NCI-H2171 (cell line): Measurements from ENCODE around the gene PIP4K2A.

ENCODE experiments used
- DNase-seq: peaks from one replicate; lab custom pipeline; 2025; lab: John Stamatoyannopoulos, UW

The PIP4K2A gene

DNA sequence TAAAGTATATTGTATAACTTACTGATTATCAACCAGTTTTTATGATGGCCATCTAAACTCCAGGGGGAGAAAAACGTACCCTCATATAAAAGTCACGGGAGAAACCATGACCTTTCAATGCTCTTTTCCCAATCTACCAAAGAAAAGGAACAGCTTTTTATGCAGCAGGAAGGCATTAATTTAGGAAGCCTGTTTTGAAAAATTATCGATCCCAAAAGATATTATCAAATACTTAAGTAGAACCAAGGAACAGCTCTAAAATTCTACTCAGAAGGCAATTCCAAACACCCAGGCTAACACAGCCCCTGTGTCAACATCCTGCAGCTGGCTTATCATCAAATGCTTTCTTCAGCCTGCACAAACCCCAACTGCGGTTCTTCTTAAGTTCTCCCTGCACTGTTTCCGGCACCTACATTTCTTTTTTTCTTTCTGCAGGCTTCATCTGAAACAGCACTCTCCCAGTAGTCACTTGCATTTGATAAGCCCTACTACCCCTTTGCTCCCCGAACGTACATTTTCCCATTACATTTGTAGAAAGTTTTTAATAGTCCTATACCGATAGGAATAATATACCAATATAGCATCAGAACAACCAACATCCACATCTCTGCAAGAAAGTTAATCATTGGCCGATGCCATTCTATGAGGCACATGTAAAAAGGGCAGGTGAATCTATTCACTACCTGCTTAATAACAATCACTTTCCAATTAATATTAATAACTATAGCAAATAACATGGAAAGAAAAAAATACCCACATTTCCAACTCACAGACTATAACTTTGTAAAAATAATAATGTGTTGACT, 47.9 kb downstream of the PIP4K2A start:
- DNase-seq = no peak

DNA sequence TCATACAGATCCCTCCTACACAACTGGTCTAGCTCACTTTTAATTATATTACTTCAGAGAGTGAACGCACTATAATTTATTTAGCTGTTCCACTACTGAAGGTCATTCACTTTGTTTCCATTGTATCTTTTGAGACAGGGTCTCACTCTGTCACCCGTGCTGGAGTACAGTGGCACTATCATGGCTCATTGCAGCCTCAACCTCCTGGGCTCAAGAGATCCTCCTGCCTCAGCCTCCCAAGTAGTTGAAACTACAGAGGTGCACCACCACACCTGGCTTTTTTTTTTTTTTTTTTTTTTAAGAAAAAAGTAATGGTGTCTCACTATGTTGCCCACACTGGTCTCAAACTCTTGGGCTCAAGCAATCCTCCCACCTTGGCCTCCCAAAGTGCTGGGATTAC, 49.0 kb downstream of the PIP4K2A start:
- no peak for DNase-seq

DNA sequence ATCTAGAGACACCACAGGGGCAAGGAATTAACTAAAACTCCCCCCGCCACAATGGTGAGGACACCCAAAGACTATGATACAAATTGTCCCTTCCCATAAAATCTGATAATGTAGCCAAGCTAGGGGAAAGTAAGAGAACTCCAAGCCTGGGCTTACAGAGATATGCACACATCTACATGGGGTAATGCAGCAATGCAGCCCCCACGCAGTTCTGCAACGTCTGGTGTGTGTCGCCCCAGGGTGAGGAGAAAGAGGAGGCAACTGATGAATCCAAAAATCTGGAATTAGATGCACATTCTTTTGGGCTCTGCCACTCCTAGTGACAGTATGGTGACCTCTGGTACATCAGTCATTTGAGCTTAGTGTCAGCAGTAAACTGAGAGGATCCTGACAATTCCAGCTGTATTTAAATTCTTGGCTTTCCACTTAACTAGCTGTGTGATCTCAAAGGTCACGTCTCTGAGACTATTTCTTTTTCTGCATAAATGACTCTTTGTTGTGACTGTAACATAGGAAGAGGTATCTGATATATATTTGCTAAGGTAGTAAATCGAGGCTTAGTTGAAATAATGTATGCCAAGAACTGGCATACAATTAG, 51.5 kb downstream of the PIP4K2A start:
- no peak for DNase-seq

DNA sequence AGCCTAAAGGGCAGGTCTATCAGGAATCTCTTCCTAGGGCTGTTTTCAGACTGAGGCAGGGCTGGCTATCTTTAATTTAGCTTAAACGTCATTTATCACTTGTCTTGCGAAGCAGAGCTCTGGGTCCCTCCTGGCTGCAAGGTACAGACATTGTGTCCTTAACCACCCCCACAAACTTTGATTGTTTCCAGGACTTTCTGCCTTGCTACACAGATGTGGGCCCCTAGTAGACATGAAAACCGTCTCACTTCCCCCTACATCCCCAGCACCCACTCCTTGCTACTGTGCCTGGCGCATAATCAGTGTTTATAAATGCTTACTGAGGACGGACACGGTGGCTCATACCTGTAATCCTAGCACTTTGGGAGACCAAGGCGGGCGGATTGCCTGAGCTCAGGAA, 54.5 kb downstream of the PIP4K2A start:
- no peak for DNase-seq

DNA sequence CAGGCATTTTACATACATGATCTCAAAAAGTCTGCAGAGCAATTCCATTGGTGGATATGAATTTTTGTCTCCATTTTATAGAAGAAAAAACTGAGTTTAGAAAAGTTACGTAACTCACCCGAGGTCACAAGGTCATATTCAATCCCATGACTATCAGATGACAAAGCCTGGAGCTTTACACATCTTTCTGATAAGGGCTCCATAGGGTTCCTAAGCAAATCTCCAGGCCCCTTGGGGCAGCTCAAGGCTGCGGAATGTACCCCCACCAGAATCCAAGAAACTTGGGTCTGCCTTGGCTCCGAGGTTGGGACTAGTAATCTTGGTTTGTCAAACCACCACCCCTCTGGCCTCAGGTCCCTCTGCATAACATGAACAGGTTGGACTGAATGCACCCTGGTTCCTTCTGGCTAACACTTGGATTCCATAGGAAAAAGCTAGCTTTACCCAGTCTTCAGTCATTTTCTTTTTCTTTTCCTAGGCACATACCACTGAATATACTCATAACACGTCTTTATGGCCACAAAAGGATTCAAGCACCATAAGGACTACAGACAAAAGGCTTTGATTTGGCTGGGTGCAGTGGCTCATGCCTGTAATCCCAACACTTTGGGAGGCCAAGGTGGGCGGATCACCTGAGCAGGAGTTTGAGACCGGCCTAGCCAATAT, 55.5 kb downstream of the PIP4K2A start:
- no peak for DNase-seq

DNA sequence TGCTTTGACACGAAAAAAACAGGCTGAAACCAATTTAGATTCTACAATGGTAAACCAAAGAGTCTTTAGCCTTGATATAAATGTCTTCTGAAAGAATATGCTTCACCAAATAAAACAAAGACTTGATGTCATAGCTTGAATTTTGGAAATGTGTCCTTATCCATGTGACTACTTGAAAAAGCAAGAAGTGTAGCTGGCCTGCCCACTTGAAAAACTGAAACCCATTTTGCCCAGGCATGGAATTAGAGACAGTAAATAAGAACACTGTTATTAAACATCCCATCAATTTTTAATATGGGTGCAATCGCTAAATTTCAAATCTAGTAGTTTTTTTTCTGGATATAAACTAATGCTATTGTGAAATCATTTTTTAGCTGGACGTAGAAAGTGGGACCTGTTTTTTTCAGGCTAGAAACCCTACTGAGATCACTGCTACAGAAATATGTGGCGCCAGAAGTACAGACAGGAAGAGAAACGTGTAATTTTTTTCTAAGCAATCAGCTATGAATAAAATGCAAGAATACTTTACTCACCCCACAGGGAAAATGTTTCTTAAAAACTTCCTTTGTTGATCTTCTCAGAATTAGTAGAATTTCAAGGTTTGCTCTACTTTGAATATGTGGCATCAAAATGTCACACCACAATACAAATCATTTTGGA, 56.7 kb downstream of the PIP4K2A start:
- no peak for DNase-seq

DNA sequence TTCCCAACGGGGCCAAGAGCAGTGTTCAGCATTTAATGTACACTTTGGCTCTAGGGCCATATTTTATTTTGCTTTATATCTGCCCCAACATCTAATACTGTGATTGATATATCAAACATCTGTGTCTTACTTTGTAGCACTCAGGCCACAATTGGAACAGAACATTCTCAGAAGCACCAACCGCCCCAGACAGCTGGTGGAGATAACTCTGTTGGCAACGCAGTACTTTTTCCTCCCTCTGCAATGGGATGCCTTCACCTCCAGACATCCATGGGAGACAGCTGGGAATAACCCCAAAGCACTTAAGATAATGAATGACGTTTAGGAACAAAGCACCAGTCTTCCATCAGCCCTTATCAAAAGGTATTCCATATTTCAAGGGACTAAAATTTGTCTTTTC, 57.4 kb downstream of the PIP4K2A start:
- no peak for DNase-seq

DNA sequence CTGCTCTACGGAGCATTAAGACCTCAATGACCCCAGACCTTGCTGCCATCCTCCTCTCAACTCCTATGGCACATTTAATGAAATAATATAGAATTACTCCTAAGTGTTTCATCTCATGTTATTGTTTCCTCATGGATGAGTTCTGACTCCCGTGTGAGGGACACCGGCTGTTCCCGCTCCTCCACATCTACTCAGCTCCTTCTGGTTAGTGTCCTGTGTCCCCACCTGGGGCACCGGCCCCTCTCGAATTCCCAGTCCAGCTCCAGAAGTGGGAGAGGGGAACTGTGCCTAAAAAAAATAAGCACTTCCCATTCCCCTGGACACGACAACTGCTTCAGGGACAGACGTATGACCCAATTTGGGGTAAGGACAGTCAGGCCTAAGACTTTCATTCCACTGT, 58.3 kb downstream of the PIP4K2A start:
- no peak for DNase-seq

DNA sequence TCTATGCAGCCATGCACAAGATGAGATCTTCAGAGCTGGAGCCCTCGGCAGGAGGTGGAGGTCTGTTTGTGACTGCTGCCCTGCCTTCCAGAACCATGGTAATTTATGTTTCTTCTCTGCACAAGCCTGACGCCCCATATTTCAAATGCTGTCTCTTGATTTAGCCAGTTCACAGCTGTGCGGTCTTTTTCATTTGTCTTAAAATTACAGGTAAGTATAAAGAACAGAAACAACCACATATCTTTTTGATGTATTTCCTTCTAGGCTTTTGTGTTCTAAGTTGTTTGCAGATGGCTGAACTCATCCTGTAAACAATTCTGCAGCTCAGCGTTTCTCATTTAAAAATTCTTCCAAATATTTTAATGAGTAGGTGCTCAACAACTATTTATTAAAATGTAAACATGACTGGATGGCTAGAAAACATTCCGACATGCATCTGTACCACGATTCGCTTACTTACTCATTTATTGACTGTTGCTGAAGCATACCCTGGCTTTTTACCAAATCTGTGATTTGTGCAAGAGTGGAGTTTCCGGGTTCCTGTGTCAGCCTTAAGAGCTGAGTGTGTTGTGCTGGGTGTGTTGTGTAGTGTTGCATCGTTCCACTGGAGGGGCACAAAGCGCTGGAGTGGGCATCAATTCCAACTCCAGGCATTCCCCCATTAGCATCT, 58.9 kb downstream of the PIP4K2A start:
- no peak for DNase-seq

DNA sequence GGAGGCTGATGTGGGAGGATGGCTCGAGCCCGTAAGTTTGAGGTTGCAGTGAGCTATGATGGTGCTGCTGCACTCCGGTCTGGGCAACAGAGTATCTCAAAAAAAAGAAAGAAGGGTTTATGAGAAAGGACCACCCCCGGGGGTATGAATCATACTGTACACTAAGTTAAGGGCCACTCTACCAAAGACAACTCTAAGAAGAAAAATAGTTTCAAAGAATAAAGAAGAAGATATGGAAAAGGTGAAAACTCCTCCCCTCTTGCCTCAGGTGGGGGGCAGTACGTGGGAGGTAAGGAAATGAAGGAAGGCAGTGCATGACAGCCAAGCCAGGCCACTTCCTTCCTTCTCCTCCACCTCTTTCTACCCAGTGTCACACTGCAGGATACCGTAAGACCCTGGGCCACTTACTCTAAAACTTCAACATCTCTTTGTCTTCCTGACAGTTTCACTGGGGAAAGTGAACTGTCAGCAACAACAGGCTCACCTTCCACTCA, 61.3 kb downstream of the PIP4K2A start:
- no peak for DNase-seq

DNA sequence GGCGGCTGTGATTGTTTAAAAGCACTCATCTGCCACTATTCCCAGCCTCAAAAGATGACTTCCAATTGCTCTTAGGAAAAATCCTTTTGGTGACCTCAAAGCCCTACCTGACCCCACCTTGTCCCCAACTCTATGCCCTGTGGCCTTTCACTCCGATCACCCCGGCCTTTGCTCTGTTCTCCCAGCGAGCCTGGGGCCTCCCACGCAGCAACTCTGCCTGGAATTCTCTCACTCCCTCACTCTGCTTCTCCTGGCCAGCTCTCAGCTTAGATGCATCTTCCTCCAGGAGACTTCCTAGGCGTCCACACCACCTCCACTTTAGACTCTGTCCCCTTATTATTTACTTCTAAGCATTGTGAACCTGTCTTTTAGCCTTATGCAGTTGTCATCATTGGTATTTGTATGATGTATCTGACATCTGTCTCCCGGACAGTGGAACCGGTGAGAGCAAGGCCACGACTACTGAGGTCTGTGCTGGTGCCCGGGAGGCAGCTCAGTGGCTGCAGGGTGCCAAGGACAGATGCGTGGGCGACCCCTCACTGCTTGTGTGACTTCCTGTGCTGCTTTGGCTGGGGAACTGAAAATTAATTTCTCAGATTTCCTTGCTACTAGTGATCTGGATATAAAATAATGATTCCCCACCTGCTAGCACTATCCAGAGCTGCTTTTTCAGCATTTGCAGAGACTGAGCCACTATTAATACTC, 63.0 kb downstream of the PIP4K2A start:
- no peak for DNase-seq

DNA sequence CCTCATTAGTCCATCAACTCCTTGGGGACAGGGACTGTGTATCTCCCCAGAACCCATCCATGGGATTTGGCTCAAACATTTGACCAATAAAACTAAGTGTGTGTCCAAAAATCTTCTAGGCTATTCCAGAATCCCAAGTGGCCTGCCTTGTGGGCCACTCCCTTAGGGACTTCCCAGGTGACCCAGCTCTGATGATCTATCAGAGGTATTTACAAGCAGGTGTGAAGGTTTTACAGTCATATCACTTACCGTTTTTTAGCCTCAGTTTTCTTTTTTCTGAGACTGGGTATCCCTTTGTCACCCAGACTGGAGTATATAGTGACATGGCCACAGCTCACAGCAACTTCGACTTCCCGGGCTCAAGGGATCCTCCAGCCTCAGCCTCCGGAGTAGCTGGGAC, 64.4 kb downstream of the PIP4K2A start:
- no peak for DNase-seq

DNA sequence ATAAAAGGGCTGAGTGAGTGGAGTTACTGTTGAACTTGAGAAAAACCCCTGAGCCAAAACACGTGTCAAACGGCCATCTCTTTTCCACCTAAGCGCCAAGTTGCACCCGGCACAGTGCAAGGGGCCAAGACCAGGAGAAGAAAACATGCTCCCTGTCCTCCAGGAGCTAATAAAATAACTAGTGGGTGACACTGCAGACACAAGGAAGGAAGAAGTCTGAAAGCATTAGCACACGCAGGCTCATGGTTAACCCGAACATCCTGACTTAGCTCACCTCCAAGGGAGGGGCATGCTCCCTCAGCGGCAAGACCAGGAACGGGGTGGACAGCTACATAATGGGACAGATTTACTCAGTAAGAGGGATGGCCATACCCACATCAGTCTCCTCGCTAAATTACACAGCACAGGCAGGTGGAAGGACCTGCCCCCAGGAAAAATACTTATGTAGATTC, 65.0 kb downstream of the PIP4K2A start:
- DNase-seq = no peak

DNA sequence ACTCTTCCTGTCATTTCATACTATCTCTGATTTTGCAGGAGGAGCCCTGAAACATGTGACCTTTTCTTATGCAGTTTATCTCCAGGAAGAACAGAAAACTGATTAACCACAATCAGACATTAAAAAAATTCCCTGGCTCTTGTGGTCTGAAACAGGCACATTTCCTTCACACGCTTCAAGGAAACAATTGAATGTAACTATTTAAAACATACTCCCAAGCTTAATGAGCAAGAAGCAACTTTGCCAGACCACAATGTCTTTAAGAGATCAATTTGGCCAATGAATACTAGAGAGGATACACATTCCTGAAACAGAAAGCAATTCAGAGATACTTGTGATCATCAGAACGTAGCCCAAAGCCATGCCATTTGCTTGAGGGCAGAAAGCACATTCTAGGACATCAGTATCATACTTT, 65.8 kb downstream of the PIP4K2A start:
- no peak for DNase-seq

DNA sequence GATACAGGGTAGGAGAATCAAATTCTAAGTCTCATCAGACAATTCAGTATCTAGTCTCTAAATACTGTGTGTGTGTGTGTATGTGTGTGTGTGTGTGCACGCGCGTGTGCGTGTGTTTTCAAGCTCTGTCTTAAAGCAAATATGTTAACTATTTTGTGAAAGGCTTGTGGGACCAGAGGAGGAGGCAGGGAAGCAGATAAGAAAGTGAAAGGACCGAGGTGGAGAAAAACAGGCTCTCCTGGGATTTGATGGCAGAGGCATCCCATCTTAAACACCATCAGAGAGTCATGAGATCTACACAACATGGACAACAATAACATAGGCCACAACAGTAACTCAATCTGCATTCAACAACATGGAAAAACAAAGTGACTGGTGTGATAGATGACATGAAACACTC, 67.1 kb downstream of the PIP4K2A start:
- DNase-seq = no peak

DNA sequence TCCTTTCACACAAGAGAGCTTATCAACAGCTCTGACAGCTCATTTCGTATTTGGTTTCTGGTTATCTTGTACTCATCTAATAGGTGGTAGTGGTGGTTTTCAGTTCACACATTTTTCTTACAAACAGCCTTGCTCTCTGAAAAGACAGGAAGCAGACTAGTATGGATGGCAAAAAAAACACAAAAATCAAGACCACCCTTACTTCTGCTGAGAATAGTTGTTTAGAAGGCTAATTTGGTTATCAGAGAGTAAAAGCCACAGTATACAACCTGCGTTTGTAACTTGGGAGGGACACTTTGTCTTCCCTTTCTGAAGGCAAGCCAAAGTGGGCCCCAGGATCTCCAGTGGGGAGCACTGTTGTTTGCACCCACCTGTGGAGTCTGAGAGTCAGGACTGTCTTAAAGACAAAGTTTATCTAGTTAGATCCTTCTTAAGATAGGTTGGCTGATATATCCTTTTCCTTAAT, 68.0 kb downstream of the PIP4K2A start:
- no peak for DNase-seq

DNA sequence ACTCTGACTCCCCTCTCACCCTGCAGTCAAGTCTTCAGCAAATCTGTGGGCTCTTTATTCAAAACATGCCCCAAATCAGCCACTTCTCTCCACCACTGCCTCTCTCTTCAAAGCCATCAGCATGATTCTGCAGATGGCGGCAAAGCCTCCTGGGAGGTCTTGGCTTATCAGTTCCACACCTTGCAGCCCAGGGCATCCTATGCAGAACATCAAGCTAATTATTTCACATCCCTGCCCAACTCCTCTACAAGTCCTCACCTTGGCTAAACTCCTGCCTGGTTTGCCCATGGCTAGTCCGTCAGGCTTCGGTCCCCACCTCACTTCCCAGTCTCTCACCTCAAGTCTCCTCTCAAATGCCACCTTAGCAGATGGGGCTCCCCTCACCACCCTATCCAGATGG, 70.2 kb downstream of the PIP4K2A start:
- no peak for DNase-seq

DNA sequence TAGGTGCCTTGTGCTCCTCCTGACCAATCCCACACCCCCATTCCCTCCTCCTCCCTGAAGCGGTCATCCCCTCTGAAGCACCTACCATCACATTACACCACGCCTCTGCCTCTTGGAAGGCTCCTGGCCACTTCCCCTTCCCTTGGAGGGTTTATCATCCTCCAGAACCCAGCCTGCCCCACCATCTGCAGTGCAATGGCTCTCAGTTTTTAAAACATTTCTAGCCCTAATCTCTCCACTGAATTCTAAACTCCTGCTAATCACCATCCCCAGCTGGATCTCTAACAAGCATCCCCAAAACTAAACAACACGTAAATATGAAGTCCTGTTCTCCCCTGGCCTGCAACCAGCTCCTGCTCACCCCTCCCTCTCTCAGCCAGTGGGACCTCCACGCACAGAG, 70.6 kb downstream of the PIP4K2A start:
- DNase-seq = no peak

DNA sequence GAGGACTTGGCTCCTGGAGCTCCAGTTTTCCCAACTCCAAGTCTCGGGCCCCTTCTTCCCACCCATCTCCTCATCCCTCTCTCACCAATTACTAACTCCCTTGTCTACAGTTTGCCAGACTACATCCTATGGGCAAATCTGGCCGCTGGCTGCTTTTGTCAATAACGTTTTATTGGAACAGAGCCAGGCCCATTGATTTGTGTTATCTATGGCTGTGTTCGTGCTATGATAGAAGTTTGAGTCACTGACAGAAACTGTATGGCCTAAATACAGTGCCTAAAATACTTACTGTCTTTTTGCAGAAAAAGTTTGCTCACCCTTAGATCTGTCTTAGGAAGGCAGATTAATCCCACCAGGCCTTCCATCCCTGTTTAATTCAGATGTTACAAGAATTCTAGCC, 71.3 kb downstream of the PIP4K2A start:
- no peak for DNase-seq

DNA sequence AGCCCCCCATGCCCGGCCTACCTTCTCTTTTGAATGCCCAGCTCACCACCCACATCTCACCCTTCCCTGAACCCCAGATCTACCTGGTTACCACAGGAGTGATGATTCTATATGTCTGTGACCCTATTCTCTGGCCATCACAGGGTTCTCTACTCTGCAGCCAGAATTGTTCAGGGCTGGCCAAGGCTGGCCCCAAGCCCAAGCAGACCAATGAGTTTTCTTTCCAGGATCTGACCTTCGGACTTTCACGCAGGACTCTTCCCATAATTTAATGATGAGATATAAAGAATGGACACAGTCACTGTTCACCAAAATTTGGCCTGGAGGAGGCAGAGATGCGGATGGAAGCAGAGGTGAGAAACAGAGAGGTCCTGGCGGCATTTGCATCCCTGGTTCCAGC, 72.6 kb downstream of the PIP4K2A start:
- DNase-seq = no peak

DNA sequence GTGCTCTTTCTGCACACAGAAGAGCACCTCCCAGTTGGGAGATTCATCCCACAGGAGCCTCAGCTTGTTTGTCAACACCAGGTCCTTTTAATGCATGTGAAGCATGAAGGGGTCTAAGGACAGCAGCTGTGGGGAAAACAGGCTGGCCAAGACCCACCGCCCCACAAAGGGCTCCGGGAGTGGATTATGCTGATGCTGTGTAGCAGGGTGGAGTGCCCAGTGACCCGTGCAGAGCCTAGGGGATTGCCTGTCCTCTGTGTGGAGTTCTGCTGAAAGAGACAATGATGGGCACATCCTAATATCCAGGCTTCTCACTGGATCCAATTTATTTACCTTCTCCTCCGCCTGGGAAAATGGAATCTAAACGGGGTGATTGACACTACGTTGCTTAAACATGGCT, 74.0 kb downstream of the PIP4K2A start:
- DNase-seq = no peak
